GM12878 (cell line): ENCODE measurements around the gene FSTL4.

Experiments
- POLR2A ChIP-seq: IDR thresholded peaks from 2 replicates; pipeline ENCODE4 v1.6.1; 2011; ENCODE audit warnings: low read depth, mild to moderate bottlenecking, low read length
- POLR2AphosphoS5 ChIP-seq: IDR thresholded peaks from 2 replicates; pipeline ENCODE4 v1.6.1; 2011; ENCODE audit warnings: mild to moderate bottlenecking, low read length, inconsistent platforms
- TAF1 ChIP-seq: IDR thresholded peaks from 2 replicates; pipeline ENCODE4 v1.6.1; 2011; ENCODE audit warnings: mild to moderate bottlenecking, low read depth, low read length, borderline replicate concordance
- ZNF217 ChIP-seq: fragments of 450-650 bp; IDR thresholded peaks from 2 replicates; pipeline ENCODE4 v1.6.1; 2017; ENCODE audit warnings: antibody characterized with exemption, mild to moderate bottlenecking
- TF ChIP-seq, protein P1 (sequence below), 3 experiments: IDR thresholded peaks in 2 of 3; conservative IDR thresholded peaks in 1 of 3; 2 replicates each; pipeline ENCODE4 v1.5.1; 2011; ENCODE audit warnings: low read depth in 3 of 3, low read length in 3 of 3, mild to moderate bottlenecking in 3 of 3, control low read depth in 2 of 3, moderate library complexity in 2 of 3, inconsistent platforms in 1 of 3, mixed read lengths in 1 of 3; ENCODE audit not compliant: control insufficient read depth in 2 of 3, insufficient read depth in 1 of 3; ENCODE audit errors: extremely low read depth in 1 of 3
- TF ChIP-seq, protein P2 (sequence below): IDR thresholded peaks from 2 replicates; pipeline ENCODE4 v1.6.1; 2012; ENCODE audit warnings: low read depth, low read length, improper control_type of control experiment
- TF ChIP-seq, protein P3 (sequence below): fragments of 450-650 bp; formaldehyde crosslinking; IDR thresholded peaks from 2 replicates; pipeline ENCODE4 v1.4.0; 2020; ENCODE audit warnings: mild to moderate bottlenecking, moderate library complexity

GRCh38 chr5:133296624-133297023 is 315.7 kb downstream of the FSTL4 start:
- TF ChIP-seq, protein P1, sequence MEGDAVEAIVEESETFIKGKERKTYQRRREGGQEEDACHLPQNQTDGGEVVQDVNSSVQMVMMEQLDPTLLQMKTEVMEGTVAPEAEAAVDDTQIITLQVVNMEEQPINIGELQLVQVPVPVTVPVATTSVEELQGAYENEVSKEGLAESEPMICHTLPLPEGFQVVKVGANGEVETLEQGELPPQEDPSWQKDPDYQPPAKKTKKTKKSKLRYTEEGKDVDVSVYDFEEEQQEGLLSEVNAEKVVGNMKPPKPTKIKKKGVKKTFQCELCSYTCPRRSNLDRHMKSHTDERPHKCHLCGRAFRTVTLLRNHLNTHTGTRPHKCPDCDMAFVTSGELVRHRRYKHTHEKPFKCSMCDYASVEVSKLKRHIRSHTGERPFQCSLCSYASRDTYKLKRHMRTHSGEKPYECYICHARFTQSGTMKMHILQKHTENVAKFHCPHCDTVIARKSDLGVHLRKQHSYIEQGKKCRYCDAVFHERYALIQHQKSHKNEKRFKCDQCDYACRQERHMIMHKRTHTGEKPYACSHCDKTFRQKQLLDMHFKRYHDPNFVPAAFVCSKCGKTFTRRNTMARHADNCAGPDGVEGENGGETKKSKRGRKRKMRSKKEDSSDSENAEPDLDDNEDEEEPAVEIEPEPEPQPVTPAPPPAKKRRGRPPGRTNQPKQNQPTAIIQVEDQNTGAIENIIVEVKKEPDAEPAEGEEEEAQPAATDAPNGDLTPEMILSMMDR (IDR thresholded peaks at IDR 0.05 in 2 of 3, conservative IDR thresholded peaks at IDR 0.05 in 1 of 3; ENCODE audit: control insufficient read depth in 2 of 3, extremely low read depth in 1 of 3, insufficient read depth in 1 of 3, low read depth in 3 of 3, low read length in 3 of 3) = no peak
- TF ChIP-seq ZNF217 (no peak), POLR2AphosphoS5 (no peak), POLR2A (no peak), TAF1 (no peak)
- TF ChIP-seq, protein P2, sequence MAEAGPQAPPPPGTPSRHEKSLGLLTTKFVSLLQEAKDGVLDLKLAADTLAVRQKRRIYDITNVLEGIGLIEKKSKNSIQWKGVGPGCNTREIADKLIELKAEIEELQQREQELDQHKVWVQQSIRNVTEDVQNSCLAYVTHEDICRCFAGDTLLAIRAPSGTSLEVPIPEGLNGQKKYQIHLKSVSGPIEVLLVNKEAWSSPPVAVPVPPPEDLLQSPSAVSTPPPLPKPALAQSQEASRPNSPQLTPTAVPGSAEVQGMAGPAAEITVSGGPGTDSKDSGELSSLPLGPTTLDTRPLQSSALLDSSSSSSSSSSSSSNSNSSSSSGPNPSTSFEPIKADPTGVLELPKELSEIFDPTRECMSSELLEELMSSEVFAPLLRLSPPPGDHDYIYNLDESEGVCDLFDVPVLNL = no peak
- TF ChIP-seq, protein P3, sequence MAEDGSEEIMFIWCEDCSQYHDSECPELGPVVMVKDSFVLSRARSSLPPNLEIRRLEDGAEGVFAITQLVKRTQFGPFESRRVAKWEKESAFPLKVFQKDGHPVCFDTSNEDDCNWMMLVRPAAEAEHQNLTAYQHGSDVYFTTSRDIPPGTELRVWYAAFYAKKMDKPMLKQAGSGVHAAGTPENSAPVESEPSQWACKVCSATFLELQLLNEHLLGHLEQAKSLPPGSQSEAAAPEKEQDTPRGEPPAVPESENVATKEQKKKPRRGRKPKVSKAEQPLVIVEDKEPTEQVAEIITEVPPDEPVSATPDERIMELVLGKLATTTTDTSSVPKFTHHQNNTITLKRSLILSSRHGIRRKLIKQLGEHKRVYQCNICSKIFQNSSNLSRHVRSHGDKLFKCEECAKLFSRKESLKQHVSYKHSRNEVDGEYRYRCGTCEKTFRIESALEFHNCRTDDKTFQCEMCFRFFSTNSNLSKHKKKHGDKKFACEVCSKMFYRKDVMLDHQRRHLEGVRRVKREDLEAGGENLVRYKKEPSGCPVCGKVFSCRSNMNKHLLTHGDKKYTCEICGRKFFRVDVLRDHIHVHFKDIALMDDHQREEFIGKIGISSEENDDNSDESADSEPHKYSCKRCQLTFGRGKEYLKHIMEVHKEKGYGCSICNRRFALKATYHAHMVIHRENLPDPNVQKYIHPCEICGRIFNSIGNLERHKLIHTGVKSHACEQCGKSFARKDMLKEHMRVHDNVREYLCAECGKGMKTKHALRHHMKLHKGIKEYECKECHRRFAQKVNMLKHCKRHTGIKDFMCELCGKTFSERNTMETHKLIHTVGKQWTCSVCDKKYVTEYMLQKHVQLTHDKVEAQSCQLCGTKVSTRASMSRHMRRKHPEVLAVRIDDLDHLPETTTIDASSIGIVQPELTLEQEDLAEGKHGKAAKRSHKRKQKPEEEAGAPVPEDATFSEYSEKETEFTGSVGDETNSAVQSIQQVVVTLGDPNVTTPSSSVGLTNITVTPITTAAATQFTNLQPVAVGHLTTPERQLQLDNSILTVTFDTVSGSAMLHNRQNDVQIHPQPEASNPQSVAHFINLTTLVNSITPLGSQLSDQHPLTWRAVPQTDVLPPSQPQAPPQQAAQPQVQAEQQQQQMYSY (CRISPR knock-in tag) = no peak
